ENCODE measurements around the gene GRHL3. TPM values are rescaled to one million over a fixed set of nuclear protein-coding genes. Genes with fewer than 3 reads are reported as not detected.
"Not testable (repeated sequence)": the region's sequence is repeated elsewhere in the genome, so short reads cannot be mapped to it uniquely, and the experiment has no call there.

GRHL3 gene
- 2.5 and 11.1 TPM in 2 replicates for total RNA-seq

GRCh38 chr1:24319312-24319863 lies at the start of gene GRHL3:
GRHL3 (plus strand) TSS chr1:24319357; CDS start chr1:24319552, 195 bp downstream.
- DNase-seq (ENCODE audit: low read depth), result peak; percentile 64

- DNase-seq (ENCODE audit: low read depth), result not testable (repeated sequence)
Measured at GRCh38 chr1:24274203-24275103, 44.7 kb upstream of the GRHL3 start.

- no peak for DNase-seq (ENCODE audit: low read depth)
Measured at GRCh38 chr1:24275104-24275410, 44.1 kb upstream of the GRHL3 start.

GRCh38 chr1:24275510-24275909 lies 43.6 kb upstream of the GRHL3 start:
- DNase-seq (ENCODE audit: low read depth), result no peak

- no peak for DNase-seq (ENCODE audit: low read depth)
Measured at GRCh38 chr1:24276791-24277190, 42.4 kb upstream of the GRHL3 start.

- DNase-seq (ENCODE audit: low read depth), result peak; percentile 52
Measured at GRCh38 chr1:24277420-24278169, 41.6 kb upstream of the GRHL3 start.

GRCh38 chr1:24278726-24279125 lies 40.4 kb upstream of the GRHL3 start:
- DNase-seq (ENCODE audit: low read depth), result no peak

- no peak for DNase-seq (ENCODE audit: low read depth)
Measured at GRCh38 chr1:24279590-24280232, 39.4 kb upstream of the GRHL3 start.

GRCh38 chr1:24281591-24281990 lies 37.6 kb upstream of the GRHL3 start:
- no peak for DNase-seq (ENCODE audit: low read depth)

GRCh38 chr1:24282491-24282890 lies 36.7 kb upstream of the GRHL3 start:
- DNase-seq (ENCODE audit: low read depth), result no peak

- peak; percentile 42 for DNase-seq (ENCODE audit: low read depth)
Measured at GRCh38 chr1:24283326-24284155, 35.6 kb upstream of the GRHL3 start.

GRCh38 chr1:24284156-24284471 lies 35.0 kb upstream of the GRHL3 start:
- DNase-seq (ENCODE audit: low read depth), result no peak

GRCh38 chr1:24285231-24285630 lies 33.9 kb upstream of the GRHL3 start:
- DNase-seq (ENCODE audit: low read depth), result no peak

GRCh38 chr1:24286246-24287010 lies 32.7 kb upstream of the GRHL3 start:
- no peak for DNase-seq (ENCODE audit: low read depth)

GRCh38 chr1:24287779-24288178 lies 31.4 kb upstream of the GRHL3 start:
- DNase-seq (ENCODE audit: low read depth), result not testable (repeated sequence)

- DNase-seq (ENCODE audit: low read depth), result no peak
Measured at GRCh38 chr1:24288479-24288878, 30.7 kb upstream of the GRHL3 start.

- DNase-seq (ENCODE audit: low read depth), result peak; percentile 96
Measured at GRCh38 chr1:24289937-24290595, 29.1 kb upstream of the GRHL3 start.

GRCh38 chr1:24290933-24291487 lies 28.1 kb upstream of the GRHL3 start:
- DNase-seq (ENCODE audit: low read depth), result no peak

GRCh38 chr1:24292103-24292502 lies 27.1 kb upstream of the GRHL3 start:
- DNase-seq (ENCODE audit: low read depth), result no peak

- no peak for DNase-seq (ENCODE audit: low read depth)
Measured at GRCh38 chr1:24292887-24293286, 26.3 kb upstream of the GRHL3 start.
